HG03025 (cell line): ENCODE data around the gene CTPS2.
"Not testable (repeated sequence)": the region's sequence is repeated elsewhere in the genome, so short reads cannot be mapped to it uniquely, and the experiment has no call there.

Source experiments
- ATAC-seq: cut with Tn5 transposase; IDR thresholded peaks from one replicate; pipeline ENCODE4 v1.9.1; 2021; ENCODE audit warnings: mild to moderate bottlenecking, moderate library complexity; ENCODE audit not compliant: unreplicated experiment, low FRiP score

Gene CTPS2

GRCh38 chrX:16715638-16716037 lies 3.2 kb upstream of the CTPS2 start:
- ATAC-seq: not testable (repeated sequence)

GRCh38 chrX:16714504-16714903 lies 2.0 kb upstream of the CTPS2 start:
- ATAC-seq: no peak

- ATAC-seq: peak; percentile 38
Measured at GRCh38 chrX:16711893-16712547, 449 bp downstream of the CTPS2 start.

GRCh38 chrX:16711219-16711811 lies 1.2 kb downstream of the CTPS2 start:
- no peak for ATAC-seq

GRCh38 chrX:16708016-16708415 lies 4.5 kb downstream of the CTPS2 start:
- no peak for ATAC-seq

- no peak for ATAC-seq
Measured at GRCh38 chrX:16705370-16705769, 7.1 kb downstream of the CTPS2 start.

- no peak for ATAC-seq
Measured at GRCh38 chrX:16702700-16703599, 9.5 kb downstream of the CTPS2 start.

GRCh38 chrX:16700734-16701133 lies 11.7 kb downstream of the CTPS2 start:
- no peak for ATAC-seq

GRCh38 chrX:16699389-16699788 lies 13.1 kb downstream of the CTPS2 start:
- no peak for ATAC-seq

GRCh38 chrX:16696956-16697355 lies 15.5 kb downstream of the CTPS2 start:
- ATAC-seq: no peak

GRCh38 chrX:16695079-16695676 lies 17.3 kb downstream of the CTPS2 start:
- no peak for ATAC-seq

- no peak for ATAC-seq
Measured at GRCh38 chrX:16687514-16687913, 25.0 kb downstream of the CTPS2 start.

- ATAC-seq: no peak
Measured at GRCh38 chrX:16683007-16683664, 29.3 kb downstream of the CTPS2 start.

- no peak for ATAC-seq
Measured at GRCh38 chrX:16678689-16679088, 33.8 kb downstream of the CTPS2 start.

GRCh38 chrX:16671005-16671404 lies 41.5 kb downstream of the CTPS2 start:
- no peak for ATAC-seq

- ATAC-seq: no peak
Measured at GRCh38 chrX:16666541-16666940, 45.9 kb downstream of the CTPS2 start.

GRCh38 chrX:16665089-16665488 lies 47.4 kb downstream of the CTPS2 start:
- no peak for ATAC-seq

GRCh38 chrX:16664626-16665025 lies 47.8 kb downstream of the CTPS2 start:
- no peak for ATAC-seq

GRCh38 chrX:16664074-16664473 lies 48.4 kb downstream of the CTPS2 start:
- ATAC-seq: no peak

GRCh38 chrX:16662402-16662801 lies 50.1 kb downstream of the CTPS2 start:
- no peak for ATAC-seq

- no peak for ATAC-seq
Measured at GRCh38 chrX:16661495-16661894, 51.0 kb downstream of the CTPS2 start.
